Measurements from ENCODE around the gene VCX2.
"Not testable (repeated sequence)": the region's sequence is repeated elsewhere in the genome, so short reads cannot be mapped to it uniquely, and the experiment has no call there.

Gene VCX2

DNA sequence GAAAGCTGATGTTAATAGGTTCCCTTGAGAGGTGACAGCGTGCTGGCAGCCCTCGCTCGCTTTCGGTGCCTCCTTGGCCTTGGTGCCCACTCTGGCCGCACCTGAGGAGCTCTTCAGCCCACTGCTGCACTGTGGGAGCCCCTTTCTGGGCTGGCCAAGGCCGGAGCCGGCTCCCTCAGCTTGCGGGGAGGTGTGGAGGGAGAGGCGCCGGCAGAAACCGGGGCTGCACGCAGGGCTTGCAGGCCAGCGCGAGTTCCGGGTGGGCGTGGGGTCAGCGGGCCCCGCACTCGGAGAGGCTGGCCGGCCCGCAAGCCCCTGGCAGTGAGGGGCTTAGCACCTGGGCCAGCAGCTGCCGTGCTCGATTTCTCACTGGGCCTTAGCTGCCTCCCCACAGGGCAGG is 49.7 kb downstream of the VCX2 start:
- DNase-seq (ENCODE audit: low spot score), result not testable (repeated sequence)

Measured in CD4-positive, alpha-beta T cell treated with Interleukin-2 at 100 ng/mL for 4 hours (primary cell).